Left renal pelvis (tissue), 4 donors: ENCODE measurements around the gene PKN1. TPM values are rescaled to one million over a fixed set of nuclear protein-coding genes. Genes with fewer than 3 reads are reported as not detected.
"Not testable (repeated sequence)": the region's sequence is repeated elsewhere in the genome, so short reads cannot be mapped to it uniquely, and the experiment has no call there.

Source experiments
- DNase-seq, 4 donors: peaks; one replicate each; pipeline ENCODE4 v3.0.0-alpha.2; 2013; ENCODE audit warnings: low read depth in 4 of 4, low spot score in 3 of 4
- polyA plus RNA-seq, 4 donors: library from polyadenylated mRNA; unstranded; fragments of 120-200 nt; gene quantifications; one replicate each; pipeline ENCODE4 v1.2.1, GENCODE V29; 2013; ENCODE audit not compliant: insufficient read length in 4 of 4

PKN1 gene
- polyA plus RNA-seq, 4 donors, result 56.1 to 104 (median 80.8) TPM

DNA sequence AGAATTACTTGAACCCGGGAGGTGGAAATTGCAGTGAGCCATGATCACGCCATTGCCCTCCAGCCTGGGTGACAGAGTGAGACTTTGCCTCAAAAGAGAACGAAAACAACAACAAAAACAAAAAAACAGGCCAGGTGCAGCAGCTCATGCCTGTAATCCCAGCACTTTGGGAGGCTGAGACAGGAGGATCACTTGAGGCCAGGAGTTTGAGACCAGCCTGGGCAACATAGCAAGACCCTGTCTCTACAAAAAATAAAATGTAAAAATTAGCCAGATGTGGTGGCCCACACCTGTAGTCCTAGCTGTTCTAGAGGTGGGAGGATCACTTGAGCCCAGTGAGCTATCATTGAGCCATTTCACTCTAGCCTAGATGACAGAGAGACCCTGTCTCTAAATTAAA, 19.2 kb downstream of the PKN1 start:
- DNase-seq, result not testable (repeated sequence)

DNA sequence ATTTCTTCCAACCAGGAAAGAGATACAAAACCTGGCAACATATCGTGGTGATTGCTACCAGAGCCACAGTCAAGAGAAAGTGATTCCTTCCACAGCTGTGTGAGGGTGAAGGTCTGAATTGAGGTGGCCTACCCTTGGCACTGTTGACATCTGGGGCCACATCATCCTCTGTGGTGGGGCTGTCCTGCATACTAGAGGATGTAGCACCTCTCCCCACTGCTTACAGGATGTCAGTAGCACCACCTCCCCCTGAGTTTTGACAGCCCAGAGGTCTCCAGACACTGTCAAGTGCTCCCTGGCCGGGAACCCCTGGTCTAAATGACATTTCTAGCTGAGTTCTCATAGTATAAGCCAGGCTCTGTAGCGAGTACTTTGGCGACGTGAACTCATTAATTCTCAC, 26.6 kb downstream of the PKN1 start:
- no peak for DNase-seq

DNA sequence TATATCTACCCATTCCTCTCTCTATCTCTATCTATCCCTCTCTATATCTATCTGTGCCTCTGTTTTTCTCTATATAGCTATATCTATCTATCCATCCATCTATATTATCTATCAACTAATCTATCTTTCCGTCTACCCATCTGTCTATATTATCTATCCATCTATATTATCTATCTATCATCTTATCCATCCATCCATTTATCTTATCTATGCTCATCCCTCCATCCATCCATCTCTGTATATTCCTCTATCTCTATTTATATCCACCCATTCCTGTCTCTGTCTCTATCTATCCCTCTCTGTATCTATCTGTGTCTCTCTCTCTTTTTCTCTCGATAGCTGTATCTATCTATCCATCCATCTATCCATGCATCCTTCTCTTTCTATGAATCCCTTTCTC, 27.8 kb downstream of the PKN1 start:
- no peak for DNase-seq

DNA sequence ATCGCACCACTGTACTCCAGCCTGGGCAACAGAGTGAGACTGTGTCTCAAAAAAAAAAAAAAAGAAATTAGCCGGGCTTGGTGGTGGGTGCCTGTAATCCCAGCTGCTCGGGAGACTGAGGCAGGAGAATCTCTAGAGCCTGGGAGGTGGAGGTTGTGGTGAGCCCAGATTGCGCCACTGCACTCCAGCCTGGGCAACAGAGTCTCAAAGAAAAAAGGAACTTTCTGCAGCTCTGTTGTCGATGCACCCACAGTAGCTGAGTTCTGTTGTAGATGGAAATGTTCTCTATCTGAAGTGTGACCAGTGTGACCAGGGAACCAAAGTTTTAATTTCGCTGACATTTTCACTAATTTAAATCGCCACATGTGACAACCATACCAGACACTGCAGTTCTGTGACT, 29.3 kb downstream of the PKN1 start:
- DNase-seq, result not testable (repeated sequence)

DNA sequence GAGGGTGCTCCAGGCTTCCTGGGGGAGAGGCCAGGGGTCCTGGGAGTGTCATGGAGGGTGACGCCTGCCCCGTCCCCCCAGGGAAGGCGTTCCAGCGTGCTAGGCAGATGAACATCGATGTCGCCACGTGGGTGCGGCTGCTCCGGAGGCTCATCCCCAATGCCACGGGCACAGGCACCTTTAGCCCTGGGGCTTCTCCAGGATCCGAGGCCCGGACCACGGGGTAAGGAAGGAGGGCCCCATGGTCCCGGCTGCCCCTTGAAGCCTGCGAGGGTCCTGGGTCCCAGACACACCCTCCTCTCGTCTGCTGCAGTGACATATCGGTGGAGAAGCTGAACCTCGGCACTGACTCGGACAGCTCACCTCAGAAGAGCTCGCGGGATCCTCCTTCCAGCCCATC, 30.6 kb downstream of the PKN1 start:
- DNase-seq, result no peak

DNA sequence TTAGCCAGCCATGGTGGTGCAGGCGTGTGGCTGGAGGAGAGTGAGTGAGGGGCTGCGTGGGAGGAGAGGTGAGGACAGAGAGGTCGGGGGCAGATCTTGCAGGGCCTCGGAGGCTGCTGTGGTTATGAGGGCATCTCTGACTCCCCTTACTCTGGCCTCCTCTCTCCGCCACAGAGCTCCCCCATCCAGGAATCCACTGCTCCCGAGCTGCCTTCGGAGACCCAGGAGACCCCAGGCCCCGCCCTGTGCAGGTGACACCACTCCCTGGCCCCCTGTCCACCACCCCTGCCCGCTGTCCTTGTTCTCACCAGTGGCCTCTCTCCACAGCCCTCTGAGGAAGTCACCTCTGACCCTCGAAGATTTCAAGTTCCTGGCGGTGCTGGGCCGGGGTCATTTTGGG, 34.3 kb downstream of the PKN1 start:
- no peak for DNase-seq

DNA sequence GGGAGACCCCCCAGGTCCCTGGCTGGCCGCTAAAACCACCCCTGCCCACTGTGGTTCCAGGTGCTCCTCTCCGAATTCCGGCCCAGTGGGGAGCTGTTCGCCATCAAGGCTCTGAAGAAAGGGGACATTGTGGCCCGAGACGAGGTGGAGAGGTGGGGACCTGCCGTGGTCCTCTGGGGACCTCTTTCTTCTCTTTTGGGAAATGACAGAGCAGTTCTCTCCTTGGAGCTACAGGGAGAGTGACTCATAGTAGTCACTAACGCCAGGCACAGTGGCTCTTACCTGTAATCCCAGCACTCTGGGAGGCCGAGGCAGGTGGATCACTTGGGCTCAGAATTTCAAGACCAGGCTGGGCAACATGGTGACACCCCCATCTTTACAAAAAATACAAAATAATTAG, 34.7 kb downstream of the PKN1 start:
- DNase-seq, result no peak

DNA sequence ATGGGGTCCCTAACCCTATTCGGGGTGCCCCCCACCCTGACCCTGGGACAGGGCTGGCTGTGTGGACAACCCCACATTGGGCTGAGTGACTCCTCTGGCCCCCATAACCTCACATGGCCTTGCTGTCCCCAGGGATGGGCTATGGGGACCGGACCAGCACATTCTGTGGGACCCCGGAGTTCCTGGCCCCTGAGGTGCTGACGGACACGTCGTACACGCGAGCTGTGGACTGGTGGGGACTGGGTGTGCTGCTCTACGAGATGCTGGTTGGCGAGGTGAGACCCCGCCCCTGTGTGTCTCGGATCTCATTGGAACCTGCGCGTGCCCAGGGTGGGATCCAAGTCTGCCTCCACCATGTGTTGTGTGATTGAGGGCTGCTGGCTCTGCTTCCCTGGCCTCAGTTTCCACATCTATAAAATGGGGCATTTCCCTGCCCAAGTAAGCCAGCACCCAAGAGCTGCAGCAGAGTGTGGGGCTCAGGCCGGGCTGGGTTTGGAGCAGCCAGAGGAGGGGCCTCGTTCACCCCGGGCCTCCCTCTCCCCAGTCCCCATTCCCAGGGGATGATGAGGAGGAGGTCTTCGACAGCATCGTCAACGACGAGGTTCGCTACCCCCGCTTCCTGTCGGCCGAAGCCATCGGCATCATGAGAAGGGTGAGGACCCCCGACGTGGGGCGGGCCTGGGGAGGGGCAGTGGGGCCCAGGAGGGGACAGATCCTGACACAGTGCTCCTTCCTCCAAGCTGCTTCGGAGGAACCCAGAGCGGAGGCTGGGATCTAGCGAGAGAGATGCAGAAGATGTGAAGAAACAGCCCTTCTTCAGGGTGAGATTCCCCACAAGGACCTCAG, 37.1 kb downstream of the PKN1 start:
- no peak for DNase-seq

DNA sequence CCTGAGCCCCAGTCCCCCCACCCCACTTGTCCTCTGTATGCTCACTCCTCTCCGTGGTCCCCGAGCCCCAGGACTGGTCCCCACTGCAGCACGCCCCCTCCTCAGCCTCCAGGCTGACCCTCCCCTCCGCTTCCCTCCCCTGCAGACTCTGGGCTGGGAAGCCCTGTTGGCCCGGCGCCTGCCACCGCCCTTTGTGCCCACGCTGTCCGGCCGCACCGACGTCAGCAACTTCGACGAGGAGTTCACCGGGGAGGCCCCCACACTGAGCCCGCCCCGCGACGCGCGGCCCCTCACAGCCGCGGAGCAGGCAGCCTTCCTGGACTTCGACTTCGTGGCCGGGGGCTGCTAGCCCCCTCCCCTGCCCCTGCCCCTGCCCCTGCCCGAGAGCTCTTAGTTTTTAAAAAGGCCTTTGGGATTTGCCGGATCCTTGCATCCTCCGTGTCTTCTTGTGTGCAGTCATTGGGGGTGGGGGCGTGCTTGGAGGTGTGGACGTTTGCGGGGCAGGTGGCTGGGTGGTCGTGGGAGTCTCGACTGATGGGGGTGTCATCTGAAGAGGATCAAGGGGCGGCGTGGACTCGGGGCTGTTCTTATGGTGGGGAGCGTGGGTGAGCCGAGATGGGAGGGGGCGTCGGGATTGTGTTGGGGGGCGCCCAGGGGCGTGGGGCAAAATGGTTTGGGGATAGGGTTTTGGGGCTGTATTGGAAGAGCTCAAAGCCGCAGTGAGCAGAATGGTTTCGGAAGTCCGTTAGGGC, 38.5 kb downstream of the PKN1 start:
- DNase-seq, result no peak

DNA sequence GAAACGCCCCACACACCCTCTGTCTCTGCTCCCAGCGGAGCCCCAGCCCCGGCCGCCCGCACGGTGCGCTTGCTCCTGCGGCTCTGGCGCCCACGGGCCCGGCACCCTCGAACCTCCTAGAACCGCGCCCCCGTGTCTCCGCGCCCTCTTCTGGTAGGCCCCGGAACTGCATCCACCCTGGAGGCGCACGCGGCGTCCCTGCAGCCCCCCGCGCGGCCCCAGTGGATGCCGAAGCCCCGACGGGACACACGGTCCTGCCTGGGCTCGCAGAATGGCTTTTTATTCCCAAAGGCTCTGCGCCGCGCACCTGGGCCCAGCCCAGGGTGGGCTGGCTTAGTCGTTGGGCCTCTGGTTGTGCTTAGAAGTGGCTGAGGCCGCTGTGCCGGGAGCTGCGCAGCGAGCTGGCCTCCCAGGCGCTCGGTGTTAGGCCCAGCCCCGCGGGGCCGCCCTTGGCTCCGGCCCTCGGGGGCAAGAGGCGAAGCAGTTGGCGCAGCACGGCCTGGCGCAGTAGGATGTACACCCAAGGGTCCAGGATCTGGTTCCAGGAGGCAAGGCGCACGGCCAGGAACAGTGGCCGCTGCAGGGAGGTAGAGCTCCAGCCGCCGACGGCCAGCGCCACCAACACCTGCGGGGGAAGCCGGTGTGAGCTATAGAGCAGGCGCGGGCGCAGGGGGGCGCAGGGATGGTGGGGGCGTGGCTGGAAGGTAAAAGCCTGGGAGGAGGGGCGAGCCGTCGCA, 39.3 kb downstream of the PKN1 start:
- DNase-seq, result no peak

DNA sequence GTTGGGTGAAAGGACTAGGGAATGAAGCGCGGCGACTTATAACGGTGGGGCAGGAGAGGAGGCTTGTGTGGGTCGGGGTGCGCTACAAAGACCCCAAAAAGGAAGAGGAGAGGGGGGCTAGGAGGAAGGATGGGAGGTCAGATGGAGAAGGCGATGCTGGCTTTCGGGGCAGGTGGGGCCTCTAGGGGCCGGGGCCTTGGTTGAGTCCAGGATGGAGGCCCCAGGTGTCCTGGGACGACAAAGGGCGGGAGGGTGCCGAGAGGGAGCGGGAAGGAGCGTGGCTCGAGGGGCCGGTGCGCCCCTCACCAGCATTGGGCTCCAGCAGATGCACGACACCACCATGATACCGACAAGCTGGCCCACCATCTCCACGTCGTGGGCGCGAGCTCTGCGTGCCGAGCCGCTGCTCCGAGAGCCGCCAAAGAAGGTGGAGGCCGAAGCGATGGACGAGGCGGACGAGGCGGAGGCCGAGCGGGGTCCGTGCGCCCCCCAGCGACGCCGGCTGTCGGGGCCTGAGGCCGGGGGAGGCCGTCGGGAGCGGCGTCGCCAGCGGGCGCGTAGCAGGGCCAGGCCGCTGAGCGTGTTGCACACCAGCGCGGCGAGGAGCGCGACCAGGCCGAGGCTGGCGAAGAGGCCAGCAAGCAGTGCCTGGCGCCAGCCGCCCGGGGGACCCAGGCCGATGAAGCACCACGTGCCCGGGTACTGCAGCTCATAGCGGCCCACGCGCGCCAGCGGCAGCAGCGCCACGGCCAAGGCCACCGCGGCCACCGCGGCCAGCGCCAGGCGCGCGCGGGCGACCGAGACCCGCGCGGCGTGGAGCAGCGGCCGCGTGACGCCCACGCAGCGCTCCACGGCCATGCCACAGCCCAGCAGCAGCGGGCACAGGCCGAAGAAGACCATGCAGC, 40.2 kb downstream of the PKN1 start:
- no peak for DNase-seq

DNA sequence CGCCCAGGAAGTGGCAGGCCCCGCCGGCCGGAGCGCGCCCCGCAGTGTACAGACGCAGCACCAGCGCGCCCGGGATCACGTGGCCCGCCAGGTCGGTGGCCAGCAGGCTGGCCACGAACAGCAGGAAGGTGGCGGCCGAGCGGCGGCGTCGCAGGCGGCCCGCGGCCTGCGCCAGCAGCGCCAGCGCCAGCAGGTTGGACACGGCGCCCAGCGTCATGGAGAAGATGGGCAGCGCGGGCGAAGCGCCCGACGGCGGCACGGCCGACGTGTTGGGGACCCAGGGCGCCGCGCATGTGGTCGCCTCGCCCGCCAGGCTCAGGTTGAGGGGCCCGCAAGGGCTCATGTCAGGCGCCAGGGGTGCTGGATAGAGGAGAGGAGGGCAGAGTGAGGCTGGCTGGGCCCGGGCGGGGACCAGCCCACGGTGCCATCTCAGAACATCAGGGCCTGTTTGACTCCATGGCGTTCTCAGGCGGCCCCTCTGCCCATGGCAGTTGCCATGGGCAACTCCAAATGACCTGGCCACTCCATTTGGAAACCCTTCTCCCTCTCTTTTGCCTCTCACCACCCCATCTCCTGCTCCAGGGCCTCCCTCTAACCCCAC, 41.0 kb downstream of the PKN1 start:
- no peak for DNase-seq

DNA sequence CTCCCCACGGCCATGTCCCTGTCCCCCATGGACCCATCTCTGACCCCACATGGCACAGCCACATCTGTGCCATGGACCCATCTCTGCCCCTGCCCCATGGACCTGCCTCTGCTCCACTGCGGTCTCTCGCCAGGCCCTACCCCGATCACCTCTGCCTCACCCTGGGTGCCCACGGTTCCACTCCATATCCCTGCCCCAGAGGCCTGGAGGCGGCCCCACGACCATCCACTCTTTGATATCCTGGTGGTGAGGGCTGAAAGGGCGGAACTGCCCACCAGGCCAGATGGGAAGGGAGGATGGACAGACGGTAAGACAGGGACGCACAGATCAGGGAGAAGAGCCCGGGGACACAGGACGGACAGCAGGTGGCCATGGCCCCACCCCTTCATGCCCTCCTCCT, 41.7 kb downstream of the PKN1 start:
- no peak for DNase-seq

DNA sequence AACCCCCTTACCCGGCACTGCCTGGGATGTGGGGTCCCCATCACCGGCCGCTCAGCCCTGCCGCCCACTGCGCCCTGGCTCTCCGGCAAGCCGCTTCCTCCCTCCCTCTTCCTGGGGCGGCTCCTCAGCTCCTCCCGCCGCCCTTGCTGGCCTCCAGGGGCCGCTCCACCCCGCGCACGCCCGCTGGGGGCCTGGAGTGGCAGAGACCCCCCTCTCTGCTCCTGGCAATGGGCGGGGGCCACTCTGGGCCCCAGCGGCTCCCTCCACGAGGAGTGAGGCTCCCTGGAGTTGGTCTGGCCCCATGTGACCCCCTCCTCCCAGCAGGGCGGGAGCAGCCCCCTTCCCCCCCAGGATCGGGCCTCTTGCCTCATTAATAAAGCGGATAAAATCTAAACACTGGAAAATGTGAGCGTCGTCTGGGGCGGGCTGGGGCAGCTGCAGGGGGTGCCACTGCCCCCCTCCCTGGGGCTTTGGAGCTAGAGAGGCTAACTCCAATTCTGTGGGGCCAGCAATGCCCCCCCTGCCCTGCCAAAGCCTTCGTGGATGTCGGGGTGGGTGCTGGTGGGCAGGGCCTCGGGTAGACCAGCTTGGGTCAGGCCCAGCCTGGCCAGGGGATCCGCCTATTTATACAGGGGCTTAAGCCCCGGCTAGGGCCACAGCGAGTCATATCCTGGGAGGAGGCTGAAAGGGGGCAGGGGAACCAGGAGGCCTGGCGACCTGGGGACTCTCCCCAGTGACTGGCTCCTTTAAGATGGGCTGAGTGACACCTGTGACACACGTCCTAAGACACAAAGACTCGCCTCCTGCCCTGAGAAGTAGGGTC, 42.4 kb downstream of the PKN1 start, which contains the start of gene PTGER1:
PTGER1 (minus strand) TSS at position 104 of the 823 bp plus-strand sequence. CDS start 1,034 bp downstream, outside the sequence.
- DNase-seq, result no peak

DNA sequence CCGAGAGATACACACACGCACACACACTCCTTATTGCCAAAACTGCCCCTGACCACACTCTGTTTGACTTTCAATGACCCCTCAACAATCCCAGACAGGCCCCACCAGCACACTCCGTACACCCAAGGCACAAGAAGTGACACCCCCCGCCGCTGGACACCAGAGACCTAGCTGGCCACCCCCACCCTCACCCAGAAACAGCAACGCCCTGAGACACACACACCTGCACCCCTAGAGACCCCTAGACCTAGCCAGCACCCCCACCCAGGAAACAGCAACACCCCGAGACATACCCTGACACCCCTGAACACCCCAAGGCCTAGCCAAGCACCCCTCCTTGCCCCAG, 43.2 kb downstream of the PKN1 start:
- DNase-seq, result no peak

DNA sequence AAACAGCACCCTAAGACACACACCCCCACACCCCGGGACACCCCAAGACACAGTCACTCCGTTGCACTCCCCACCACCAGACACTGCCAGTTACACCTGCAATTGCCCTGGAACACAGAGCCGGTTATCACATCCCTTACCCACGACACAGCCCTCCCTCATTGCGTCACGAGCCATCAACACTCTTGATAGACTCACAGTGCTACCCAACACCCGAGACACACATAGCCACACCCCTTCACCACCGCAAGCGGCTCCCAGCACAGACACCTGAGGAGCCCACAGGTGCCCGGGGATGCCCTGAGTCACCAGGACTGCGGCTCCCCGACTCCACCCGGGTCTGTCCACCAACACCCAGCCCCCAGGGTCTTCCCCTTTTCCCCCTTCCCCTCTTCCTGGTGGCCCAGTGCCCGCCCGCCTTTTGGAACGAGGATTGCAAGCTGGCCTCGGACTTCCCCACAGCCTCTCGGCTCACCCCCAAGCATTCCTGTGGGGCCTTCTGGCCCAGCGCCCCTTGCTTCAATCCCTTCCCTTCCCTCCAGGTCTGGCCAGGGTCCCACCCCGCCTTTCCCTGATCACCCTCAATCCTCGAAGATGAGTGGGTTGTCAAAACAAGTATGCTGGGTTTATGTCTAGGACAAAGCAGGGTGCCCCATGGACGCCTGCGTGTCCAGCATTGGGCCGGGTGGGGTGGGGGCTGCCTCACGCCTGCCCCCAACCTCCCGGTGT, 43.7 kb downstream of the PKN1 start:
- DNase-seq, result no peak

DNA sequence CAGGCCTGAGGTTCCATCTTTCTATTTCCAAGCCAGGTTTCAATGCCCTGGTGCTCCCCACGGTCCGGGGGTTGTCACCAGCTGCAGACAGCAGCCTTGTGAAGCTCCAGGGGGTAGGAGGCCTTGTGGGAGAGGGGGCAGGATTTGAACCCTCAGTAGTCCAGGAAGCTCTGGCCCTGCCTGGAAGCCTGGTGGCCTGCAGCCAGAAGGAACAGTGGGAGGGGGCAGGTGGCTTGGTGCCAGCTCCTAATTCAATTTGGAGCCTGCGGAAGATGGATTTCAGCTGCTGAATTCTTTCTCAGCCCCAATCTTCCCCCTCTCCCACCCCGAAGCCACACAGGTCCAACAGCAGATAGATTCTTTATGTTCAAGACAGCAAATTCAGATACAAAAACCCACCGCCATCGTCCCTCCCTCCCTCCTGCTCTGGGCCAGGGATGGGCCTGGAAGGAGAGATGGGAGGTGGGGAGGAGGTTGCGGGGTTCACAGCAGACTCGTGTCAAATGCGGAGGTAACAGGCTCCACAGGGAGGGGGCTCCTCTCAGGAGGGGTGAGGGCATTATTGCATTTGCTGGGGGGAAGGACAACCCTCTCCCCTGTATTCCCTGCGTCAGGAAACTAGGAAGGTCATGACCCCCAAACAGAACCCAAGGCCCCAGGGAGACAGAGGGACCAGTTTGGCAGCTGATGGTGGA, 44.5 kb downstream of the PKN1 start:
- DNase-seq, result peak in 3 of 4 donors; percentile 67 to 75 (median 68)

DNA sequence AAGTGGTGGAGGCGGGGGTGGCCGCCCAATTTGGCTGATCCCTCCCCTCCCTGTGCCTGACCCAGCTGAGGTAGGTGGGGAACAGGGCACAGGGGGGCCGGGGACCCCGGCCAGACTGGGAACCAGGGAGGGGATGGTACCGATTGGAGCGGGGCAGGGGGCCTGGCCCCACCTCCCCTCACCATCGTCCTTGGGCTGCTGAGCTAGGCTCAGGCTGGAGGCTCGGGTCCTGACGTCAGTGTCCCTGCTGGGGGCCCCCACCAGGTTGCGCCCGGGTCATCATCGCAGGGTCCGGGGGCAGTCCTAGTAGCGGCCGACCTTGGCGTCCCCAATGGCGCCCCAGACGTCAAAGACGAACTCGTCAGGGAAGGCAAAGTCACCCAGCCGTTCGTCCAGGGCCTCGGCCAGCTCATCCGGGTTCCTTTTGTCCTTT, 45.0 kb downstream of the PKN1 start:
- no peak for DNase-seq
